HCT116 (cell line): ENCODE results near the gene PLA2G10. TPM values are rescaled to one million over a fixed set of nuclear protein-coding genes. Genes with fewer than 3 reads are reported as not detected.
"Not testable (repeated sequence)": the region's sequence is repeated elsewhere in the genome, so short reads cannot be mapped to it uniquely, and the experiment has no call there.

Source experiments
- ATAC-seq: fragments of 200-7000 bp; cut with Tn5 transposase; 2 replicates; pipeline ENCODE4 v1.9.1; 2020; ENCODE audit warnings: mild to moderate bottlenecking, moderate library complexity
- BruUV-seq: library from RNA; stranded (reverse); fragments of 400-500 nt; replicated peaks from 2 replicates; lab custom pipeline; 2021; lab: Mats Ljungman, UMichigan
- CTCF ChIA-PET: fragments of 300-600 bp; sonication (Branson Sonifier 250); formaldehyde crosslinking; loops from one replicate; lab custom pipeline; 2021; ENCODE audit warnings: antibody characterized with exemption; lab: Charles Lee
- POLR2A ChIA-PET: fragments of 300-600, 350-600 bp; sonication (Branson Sonifier 250); formaldehyde crosslinking; loops from one replicate; lab custom pipeline; 2021; ENCODE audit warnings: antibody characterized with exemption; lab: Charles Lee
- RAD21 ChIA-PET, 2 experiments: fragments of 300-600 bp; sonication (Branson Sonifier 250); formaldehyde crosslinking; loops; one replicate each; lab custom pipeline; 2023; ENCODE audit warnings: low total read pairs in 2 of 2; ENCODE audit not compliant: uncharacterized antibody in 2 of 2, unreplicated experiment in 2 of 2, low non-redundant PET in 1 of 2; lab: Charles Lee
- DNase-seq: peaks from one replicate; pipeline ENCODE4 v3.0.0-alpha.2; 2010; ENCODE audit warnings: low read depth, low spot score
- H2AFZ ChIP-seq: fragments of 200-600 bp; shearing (Covaris generic), sonication (generic); 2 replicates; pipeline ENCODE4 v1.6.1; 2017; ENCODE audit warnings: low read depth, mixed run types, mixed read lengths, antibody characterized with exemption, low read length; ENCODE audit not compliant: poor library complexity, severe bottlenecking
- H3K27ac ChIP-seq: 2 replicates; pipeline ENCODE4 v1.5.1; 2012; ENCODE audit warnings: low read depth, low read length
- H3K27me3 ChIP-seq: fragments of 200-600 bp; sonication (generic); 2 replicates; pipeline ENCODE4 v1.6.1; 2016; ENCODE audit warnings: mixed run types, low read length, mixed read lengths; ENCODE audit not compliant: insufficient read depth
- H3K36me3 ChIP-seq, 2 experiments: fragments of 200-500 bp in 1 of 2; fragments of 200-600 bp in 1 of 2; sonication (Bioruptor generic) in 1 of 2; sonication (generic) in 1 of 2; 2 replicates each; pipeline versions ENCODE4 v1.5.1 to v1.6.1; 2014 to 2016; ENCODE audit warnings: low read length in 2 of 2, inconsistent platforms in 1 of 2, mixed read lengths in 1 of 2, mixed run types in 1 of 2; ENCODE audit not compliant: insufficient read depth in 2 of 2, control insufficient read depth in 1 of 2
- H3K4me1 ChIP-seq, 2 experiments: fragments of 200-600 bp in 1 of 2; sonication (generic) in 1 of 2; 2 replicates each; pipeline versions ENCODE4 v1.5.1 to v1.6.1; 2012 to 2017; ENCODE audit warnings: low read length in 2 of 2, inconsistent platforms in 1 of 2, mild to moderate bottlenecking in 1 of 2, mixed read lengths in 1 of 2, mixed run types in 1 of 2, moderate library complexity in 1 of 2; ENCODE audit not compliant: insufficient read depth in 2 of 2, control insufficient read depth in 1 of 2
- H3K4me2 ChIP-seq: fragments of 200-600 bp; sonication (generic); 2 replicates; pipeline ENCODE4 v1.6.1; 2017; ENCODE audit warnings: mixed run types, low read length, mixed read lengths
- H3K4me3 ChIP-seq, 2 experiments: fragments of 200-600 bp in 1 of 2; sonication (generic) in 1 of 2; replicated peaks in 1 of 2; 2 replicates each; pipeline ENCODE4 v1.5.1; 2011 to 2016; ENCODE audit warnings: low read length in 2 of 2, control low read depth in 1 of 2, low read depth in 1 of 2, mild to moderate bottlenecking in 1 of 2, mixed read lengths in 1 of 2, mixed run types in 1 of 2
- H3K79me2 ChIP-seq: fragments of 200-600 bp; sonication (generic); 2 replicates; pipeline ENCODE4 v1.6.1; 2017; ENCODE audit warnings: mild to moderate bottlenecking, mixed run types, low read length, moderate library complexity, mixed read lengths; ENCODE audit not compliant: insufficient read depth
- H3K9ac ChIP-seq: fragments of 200-600 bp; sonication (generic); 2 replicates; pipeline ENCODE4 v1.6.1; 2016; ENCODE audit warnings: low read length, mixed read lengths
- H3K9me2 ChIP-seq: fragments of 200-600 bp; sonication (generic), shearing (Covaris generic); 2 replicates; pipeline ENCODE4 v1.6.1; 2017; ENCODE audit warnings: mixed run types, mild to moderate bottlenecking, moderate library complexity; ENCODE audit not compliant: insufficient read depth
- H3K9me3 ChIP-seq, 2 experiments: fragments of 200-500 bp in 1 of 2; fragments of 200-600 bp in 1 of 2; sonication (Bioruptor generic) in 1 of 2; sonication (generic) in 1 of 2; 2 replicates each; pipeline ENCODE4 v1.6.1; 2014 to 2017; ENCODE audit warnings: low read length in 2 of 2, mixed read lengths in 2 of 2, inconsistent platforms in 1 of 2, low read depth in 1 of 2, mild to moderate bottlenecking in 1 of 2, mixed run types in 1 of 2, moderate library complexity in 1 of 2; ENCODE audit not compliant: control insufficient read depth in 1 of 2, insufficient read depth in 1 of 2
- H4K20me1 ChIP-seq: fragments of 200-600 bp; sonication (generic), shearing (Covaris generic); 2 replicates; pipeline ENCODE4 v1.6.1; 2017; ENCODE audit warnings: mixed run types, mild to moderate bottlenecking, moderate library complexity; ENCODE audit not compliant: insufficient read depth
- intact Hi-C: fragments of 100-400 bp; cut with micrococcal nuclease; formaldehyde crosslinking; loops from 2 replicates; pipeline ENCODE4 v1.10.0; 2022
- total RNA-seq: library from RNA; stranded (reverse); gene quantifications from one replicate; pipeline ENCODE4 v1.2.1, GENCODE V29; 2021; ENCODE audit not compliant: unreplicated experiment

PLA2G10 gene
- total RNA-seq, 1 experiment from 2014 or later = not detected

GRCh38 chr16:14733233-14733632, 39.1 kb upstream of the PLA2G10 start:
- peak; percentile 96 for ATAC-seq
- not testable (repeated sequence) for H3K4me1 ChIP-seq, H2AFZ ChIP-seq

GRCh38 chr16:14703156-14704011, 9.3 kb upstream of the PLA2G10 start, which contains the start of gene NPIPA3:
TSS of gene NPIPA3 (plus strand) at chr16:14703411. CDS start at chr16:14708944, 5,533 bp downstream.
- H3K4me1 ChIP-seq, H3K9me3 ChIP-seq, H3K9ac ChIP-seq, POLR2A ChIA-PET, H3K4me2 ChIP-seq, H3K27ac ChIP-seq, H2AFZ ChIP-seq, H3K36me3 ChIP-seq, H3K9me2 ChIP-seq, CTCF ChIA-PET, intact Hi-C loops, H3K27me3 ChIP-seq, H3K4me3 ChIP-seq, H3K79me2 ChIP-seq, DNase-seq, RAD21 ChIA-PET, H4K20me1 ChIP-seq, BruUV-seq: not testable (repeated sequence)
- ATAC-seq = peak; percentile 97

More at GRCh38 chr16:14733233-14733632, 39.1 kb upstream of the PLA2G10 start:
- H3K27me3 ChIP-seq, H3K79me2 ChIP-seq, BruUV-seq, H4K20me1 ChIP-seq, H3K9me3 ChIP-seq, H3K36me3 ChIP-seq, H3K9ac ChIP-seq, H3K4me3 ChIP-seq, CTCF ChIA-PET, H3K4me2 ChIP-seq, H3K9me2 ChIP-seq, H3K27ac ChIP-seq, intact Hi-C loops, POLR2A ChIA-PET, RAD21 ChIA-PET, DNase-seq: not testable (repeated sequence)

DNA sequence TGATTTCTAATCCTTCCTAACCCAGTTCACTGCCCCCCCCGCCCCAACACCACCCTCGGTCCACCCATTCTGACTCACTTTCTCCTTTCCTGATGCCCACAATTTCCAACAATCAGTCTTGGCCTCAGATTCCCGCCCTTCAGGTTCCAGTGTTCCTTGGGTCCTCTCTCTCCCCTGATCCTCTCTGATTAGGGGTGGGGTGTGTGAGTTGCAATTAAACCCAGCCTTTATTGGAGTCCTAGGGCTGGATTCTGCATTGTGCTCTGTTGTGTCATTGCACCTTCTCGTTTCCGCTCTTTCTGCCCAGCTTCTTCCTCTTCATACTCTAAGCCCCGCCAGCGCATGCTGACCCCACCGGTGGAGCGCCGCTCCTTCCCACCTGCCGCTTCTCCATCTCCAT, 8.6 kb upstream of the PLA2G10 start:
- H3K36me3 ChIP-seq, H2AFZ ChIP-seq, H4K20me1 ChIP-seq, CTCF ChIA-PET, ATAC-seq, DNase-seq, H3K27me3 ChIP-seq, H3K9me2 ChIP-seq, H3K4me3 ChIP-seq, RAD21 ChIA-PET, H3K4me1 ChIP-seq, H3K9me3 ChIP-seq, POLR2A ChIA-PET, H3K27ac ChIP-seq, H3K9ac ChIP-seq, intact Hi-C loops, BruUV-seq, H3K79me2 ChIP-seq, H3K4me2 ChIP-seq: not testable (repeated sequence)

DNA sequence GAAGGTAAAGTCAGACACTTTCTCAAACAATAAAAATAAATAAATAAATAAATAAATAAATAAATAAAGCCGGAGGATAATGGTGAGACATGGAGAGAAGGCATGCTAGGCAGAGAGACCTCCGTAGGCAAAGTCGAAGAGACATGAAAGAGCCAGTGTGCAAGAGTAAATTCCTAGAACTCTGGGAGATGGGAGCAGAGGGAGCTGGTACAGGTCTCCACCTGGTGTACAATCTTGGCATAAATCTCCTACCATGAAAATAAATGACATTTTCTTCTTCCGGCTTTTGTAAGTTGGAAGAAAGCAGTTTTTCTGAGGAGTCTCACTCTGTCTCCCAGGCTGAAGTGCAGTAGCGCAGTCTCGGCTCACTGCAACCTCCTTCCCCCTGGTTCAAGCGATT, 7.8 kb upstream of the PLA2G10 start:
- CTCF ChIA-PET, POLR2A ChIA-PET, H2AFZ ChIP-seq, H3K27ac ChIP-seq, H3K9me2 ChIP-seq, H3K4me2 ChIP-seq, H3K27me3 ChIP-seq, H3K79me2 ChIP-seq, H4K20me1 ChIP-seq, RAD21 ChIA-PET, intact Hi-C loops, H3K36me3 ChIP-seq, BruUV-seq, H3K9me3 ChIP-seq, H3K4me1 ChIP-seq, H3K9ac ChIP-seq, H3K4me3 ChIP-seq, DNase-seq: not testable (repeated sequence)
- peak; percentile 42 for ATAC-seq
